ENCODE data around the gene GNG11.
"Not testable (repeated sequence)": the region's sequence is repeated elsewhere in the genome, so short reads cannot be mapped to it uniquely, and the experiment has no call there.

GNG11 gene

GRCh38 chr7:93910076-93910994 is 11.2 kb upstream of the GNG11 start:
- no peak for DNase-seq
- in situ Hi-C loops (cut with MboI; ENCODE audit: low pct_unique_long_range_greater_than_20kb, low sequenced_read_pairs) = no loop called here

GRCh38 chr7:93911242-93911641 is 10.3 kb upstream of the GNG11 start:
- in situ Hi-C loops (cut with MboI; ENCODE audit: low pct_unique_long_range_greater_than_20kb, low sequenced_read_pairs); DNase-seq: not testable (repeated sequence)

GRCh38 chr7:93911661-93912060 is 9.9 kb upstream of the GNG11 start:
- in situ Hi-C loops (cut with MboI; ENCODE audit: low pct_unique_long_range_greater_than_20kb, low sequenced_read_pairs); DNase-seq: not testable (repeated sequence)

- no peak for DNase-seq
- in situ Hi-C loops (cut with MboI; ENCODE audit: low pct_unique_long_range_greater_than_20kb, low sequenced_read_pairs) = no loop called here
These were observed 8.3 kb upstream of the GNG11 start for GRCh38 chr7:93913197-93913596.

- no peak for DNase-seq
- in situ Hi-C loops (cut with MboI; ENCODE audit: low pct_unique_long_range_greater_than_20kb, low sequenced_read_pairs) = no loop called here
These were observed 6.9 kb upstream of the GNG11 start for GRCh38 chr7:93914581-93915066.

GRCh38 chr7:93915206-93915842 is 6.2 kb upstream of the GNG11 start:
- DNase-seq; in situ Hi-C loops (cut with MboI; ENCODE audit: low pct_unique_long_range_greater_than_20kb, low sequenced_read_pairs): not testable (repeated sequence)

GRCh38 chr7:93915888-93916287 is 5.6 kb upstream of the GNG11 start:
- in situ Hi-C loops (cut with MboI; ENCODE audit: low pct_unique_long_range_greater_than_20kb, low sequenced_read_pairs); DNase-seq: not testable (repeated sequence)

- DNase-seq; in situ Hi-C loops (cut with MboI; ENCODE audit: low pct_unique_long_range_greater_than_20kb, low sequenced_read_pairs): not testable (repeated sequence)
These were observed 5.2 kb upstream of the GNG11 start for GRCh38 chr7:93916315-93916714.

GRCh38 chr7:93920496-93921182 is 896 bp upstream of the GNG11 start:
- in situ Hi-C loops (cut with MboI; ENCODE audit: low pct_unique_long_range_greater_than_20kb, low sequenced_read_pairs) = no loop called here
- DNase-seq = no peak

- no peak for DNase-seq
- in situ Hi-C loops (cut with MboI; ENCODE audit: low pct_unique_long_range_greater_than_20kb, low sequenced_read_pairs) = no loop called here
These were observed 349 bp upstream of the GNG11 start for GRCh38 chr7:93921186-93921585.

GRCh38 chr7:93923296-93923695 is 1.8 kb downstream of the GNG11 start:
- in situ Hi-C loops (cut with MboI; ENCODE audit: low pct_unique_long_range_greater_than_20kb, low sequenced_read_pairs) = no loop called here
- DNase-seq = no peak

GRCh38 chr7:93923942-93924341 is 2.4 kb downstream of the GNG11 start:
- in situ Hi-C loops (cut with MboI; ENCODE audit: low pct_unique_long_range_greater_than_20kb, low sequenced_read_pairs) = no loop called here

GRCh38 chr7:93926800-93927199 is 5.3 kb downstream of the GNG11 start:
- no peak for DNase-seq
- in situ Hi-C loops (cut with MboI; ENCODE audit: low pct_unique_long_range_greater_than_20kb, low sequenced_read_pairs) = no loop called here

More at GRCh38 chr7:93923942-93924341, 2.4 kb downstream of the GNG11 start:
- DNase-seq = no peak

GRCh38 chr7:93927585-93927984 is 6.0 kb downstream of the GNG11 start:
- no peak for DNase-seq
- in situ Hi-C loops (cut with MboI; ENCODE audit: low pct_unique_long_range_greater_than_20kb, low sequenced_read_pairs) = no loop called here

GRCh38 chr7:93931655-93932054 is 10.1 kb downstream of the GNG11 start:
- in situ Hi-C loops (cut with MboI; ENCODE audit: low pct_unique_long_range_greater_than_20kb, low sequenced_read_pairs) = no loop called here
- no peak for DNase-seq

GRCh38 chr7:93933156-93933555 is 11.6 kb downstream of the GNG11 start:
- DNase-seq = no peak
- in situ Hi-C loops (cut with MboI; ENCODE audit: low pct_unique_long_range_greater_than_20kb, low sequenced_read_pairs) = no loop called here

- in situ Hi-C loops (cut with MboI; ENCODE audit: low pct_unique_long_range_greater_than_20kb, low sequenced_read_pairs) = no loop called here
These were observed 13.6 kb downstream of the GNG11 start for GRCh38 chr7:93935102-93935501.

GRCh38 chr7:93937818-93938217 is 16.3 kb downstream of the GNG11 start:
- in situ Hi-C loops (cut with MboI; ENCODE audit: low pct_unique_long_range_greater_than_20kb, low sequenced_read_pairs) = no loop called here
- DNase-seq = no peak

More at GRCh38 chr7:93935102-93935501, 13.6 kb downstream of the GNG11 start:
- no peak for DNase-seq

GRCh38 chr7:93938293-93938692 is 16.8 kb downstream of the GNG11 start:
- in situ Hi-C loops (cut with MboI; ENCODE audit: low pct_unique_long_range_greater_than_20kb, low sequenced_read_pairs) = no loop called here
- DNase-seq = no peak

GRCh38 chr7:93941945-93942344 is 20.4 kb downstream of the GNG11 start:
- in situ Hi-C loops (cut with MboI; ENCODE audit: low pct_unique_long_range_greater_than_20kb, low sequenced_read_pairs) = no loop called here

More at GRCh38 chr7:93941945-93942344, 20.4 kb downstream of the GNG11 start:
- no peak for DNase-seq

Measured in KBM-7 (cell line).